OCI-M1 (cell line): Measurements from ENCODE around the gene EXPH5.

Experiments used
- DNase-seq: peaks from one replicate; lab custom pipeline; 2025; lab: John Stamatoyannopoulos, UW

EXPH5 gene

DNA sequence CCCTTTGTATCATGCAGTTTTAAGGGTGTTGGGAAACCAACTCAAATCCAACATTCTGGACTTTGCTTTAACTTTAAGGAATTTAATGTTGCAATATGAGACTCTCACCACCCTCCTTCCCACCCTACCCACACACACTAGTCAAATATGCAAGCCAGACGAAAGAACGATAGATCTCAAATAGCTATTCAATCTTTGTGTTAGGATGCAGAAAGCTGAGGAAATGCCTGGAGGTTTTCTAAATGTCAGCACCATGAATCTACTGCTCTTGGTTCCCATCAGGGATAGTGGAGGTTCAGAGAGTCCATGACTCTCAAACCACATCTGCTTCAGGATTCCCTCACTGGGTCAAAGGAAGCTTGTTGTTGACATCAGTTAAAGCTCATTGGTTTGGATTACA is 33.7 kb downstream of the EXPH5 start:
- no peak for DNase-seq

DNA sequence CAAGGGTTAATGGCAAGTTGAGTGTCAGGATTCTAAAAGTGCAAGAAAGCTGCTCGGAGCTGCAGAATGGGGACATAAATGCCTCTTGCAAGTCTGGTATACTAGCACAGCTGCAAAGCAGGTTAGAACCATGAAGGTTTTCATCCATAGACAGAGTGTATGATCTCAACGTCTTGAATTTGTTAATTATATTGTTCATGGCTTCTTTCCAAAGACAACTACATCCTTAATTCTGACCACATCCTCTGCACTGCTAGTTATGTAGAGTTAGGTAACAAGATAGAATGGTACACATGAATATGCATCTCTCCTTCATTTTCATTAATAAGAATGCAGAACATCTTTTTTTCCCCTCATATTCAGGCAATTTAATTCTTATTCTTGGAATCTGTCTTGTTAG is 34.2 kb downstream of the EXPH5 start:
- no peak for DNase-seq

DNA sequence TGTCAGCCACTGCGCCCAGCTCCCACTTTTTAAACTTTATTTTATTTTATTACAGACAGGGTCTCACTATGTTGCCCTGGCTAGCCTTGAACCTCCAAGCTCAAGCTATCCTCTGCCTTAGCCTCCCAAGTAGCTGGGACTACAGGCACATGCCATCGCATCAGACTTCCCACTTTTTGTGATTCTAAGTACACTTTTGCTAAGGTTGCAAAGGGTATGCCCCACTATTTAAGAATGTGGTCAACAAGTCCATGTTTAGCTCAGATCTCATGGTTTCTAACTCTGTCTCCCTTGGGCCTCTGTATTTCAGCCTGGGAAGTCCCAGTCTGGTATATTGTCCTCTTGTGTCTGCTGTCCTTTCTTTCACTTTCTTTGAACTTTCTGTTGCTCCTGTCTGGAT is 35.3 kb downstream of the EXPH5 start:
- DNase-seq: no peak

DNA sequence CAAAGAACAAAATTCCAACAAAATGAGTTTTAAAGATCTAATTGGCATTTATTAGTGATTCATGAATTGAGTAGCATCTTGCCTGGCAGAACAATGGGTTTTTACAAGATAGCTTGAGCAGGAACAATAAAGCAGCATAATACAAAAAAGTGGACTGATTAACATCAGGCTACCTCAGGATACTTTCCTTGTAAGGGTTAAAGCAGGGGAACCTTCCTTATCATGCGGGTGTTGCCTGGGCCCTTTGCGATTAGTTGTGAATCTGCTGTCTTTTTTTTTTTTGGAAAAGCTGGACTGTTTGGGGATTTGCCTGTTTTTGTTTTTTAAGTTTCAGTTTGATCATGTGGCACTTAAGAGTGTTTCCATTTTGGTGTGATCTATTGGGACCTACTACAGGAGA is 37.5 kb downstream of the EXPH5 start:
- no peak for DNase-seq

DNA sequence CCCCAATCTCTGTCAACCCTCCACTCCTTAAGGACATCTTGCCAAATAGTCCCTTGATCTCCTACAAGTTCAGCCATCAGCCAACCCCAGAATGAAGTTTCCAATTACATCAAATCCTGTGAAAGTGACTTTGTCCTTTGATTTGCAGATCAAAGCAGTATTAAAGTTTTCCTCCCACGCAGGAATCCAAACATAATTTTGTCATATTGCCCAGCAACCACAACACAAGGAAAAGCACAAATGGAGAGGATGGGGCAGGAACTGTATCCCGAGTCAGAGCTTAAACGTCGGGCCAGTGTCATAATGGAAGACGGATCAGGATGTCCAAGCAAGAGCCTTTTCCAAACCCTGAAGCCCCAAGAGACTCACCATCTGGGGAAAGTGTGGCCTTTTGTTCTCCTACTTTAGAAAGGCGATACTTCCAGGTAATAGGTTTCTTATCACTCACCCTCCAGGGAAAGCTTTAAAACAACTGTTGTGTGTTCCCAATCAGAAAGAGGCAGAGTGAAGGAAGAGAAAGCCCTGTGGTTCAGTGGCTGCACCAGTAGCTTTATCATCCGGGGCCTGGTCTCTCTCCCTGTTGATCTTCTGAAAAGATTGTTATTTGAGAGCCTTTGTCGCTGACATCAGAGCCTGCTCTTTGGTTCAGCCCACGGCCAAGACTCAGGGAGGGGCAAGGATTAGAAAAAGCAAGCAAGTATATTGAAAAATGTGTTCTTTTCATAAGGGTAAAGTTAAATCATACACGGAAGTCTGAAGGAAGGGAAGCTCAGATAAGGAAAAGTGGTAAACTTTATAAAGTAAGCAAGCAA is 41.7 kb downstream of the EXPH5 start:
- peak; percentile 77 for DNase-seq

DNA sequence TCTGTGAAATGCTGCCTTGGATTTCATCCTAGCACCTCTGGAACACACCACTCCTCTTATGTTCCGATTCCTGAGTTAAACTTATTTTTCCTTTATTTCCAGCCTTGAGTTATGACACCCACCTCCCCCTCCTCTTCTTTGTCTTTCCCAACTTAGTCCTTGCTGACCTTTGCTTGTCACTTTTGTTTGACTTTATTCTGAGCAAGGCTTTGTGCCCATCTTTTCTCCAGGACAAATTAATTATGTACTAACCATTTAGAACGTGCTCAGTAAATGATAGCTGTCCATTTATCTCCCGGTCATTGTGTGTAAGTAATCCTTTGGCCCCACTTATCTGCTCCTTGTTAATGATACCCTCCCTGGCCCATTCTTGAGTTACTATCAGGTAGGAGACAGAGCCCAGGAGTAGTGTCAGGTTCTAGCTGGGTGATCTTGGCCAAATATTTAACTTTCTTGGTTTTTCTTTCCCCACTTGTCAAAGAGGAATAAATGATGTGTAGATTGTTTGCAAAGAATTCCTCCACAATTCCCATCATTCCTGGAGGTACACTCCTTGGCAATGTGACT is 44.2 kb downstream of the EXPH5 start:
- no peak for DNase-seq

DNA sequence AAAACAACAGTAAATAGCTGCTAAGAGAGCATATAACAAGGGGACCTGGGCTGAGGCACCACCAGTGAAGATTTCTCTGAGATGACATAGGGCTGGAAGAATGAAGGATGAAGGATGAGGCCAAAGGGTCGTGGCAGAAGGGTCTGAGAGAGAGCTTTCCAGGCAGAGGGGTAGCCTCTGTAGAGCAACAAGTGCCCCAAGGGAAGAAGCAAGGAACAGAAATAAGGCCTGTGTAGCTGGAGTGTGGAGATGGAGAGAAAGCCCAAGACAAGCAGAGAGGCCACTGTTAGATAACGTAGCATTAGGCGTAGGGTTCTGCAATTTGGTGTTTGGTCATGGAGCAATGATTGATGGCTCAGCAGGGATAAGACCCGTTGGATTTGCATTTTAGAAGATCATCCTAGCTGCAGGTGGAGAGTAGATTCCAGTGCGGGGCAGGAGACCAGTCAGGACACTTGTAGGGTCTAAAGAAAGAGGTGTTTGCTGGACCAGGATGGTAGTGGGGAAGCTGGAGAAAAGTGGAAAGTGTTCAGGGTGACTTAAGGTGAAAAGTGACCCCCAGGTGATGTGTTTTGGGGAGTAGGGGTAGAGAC is 47.6 kb downstream of the EXPH5 start:
- DNase-seq: no peak

DNA sequence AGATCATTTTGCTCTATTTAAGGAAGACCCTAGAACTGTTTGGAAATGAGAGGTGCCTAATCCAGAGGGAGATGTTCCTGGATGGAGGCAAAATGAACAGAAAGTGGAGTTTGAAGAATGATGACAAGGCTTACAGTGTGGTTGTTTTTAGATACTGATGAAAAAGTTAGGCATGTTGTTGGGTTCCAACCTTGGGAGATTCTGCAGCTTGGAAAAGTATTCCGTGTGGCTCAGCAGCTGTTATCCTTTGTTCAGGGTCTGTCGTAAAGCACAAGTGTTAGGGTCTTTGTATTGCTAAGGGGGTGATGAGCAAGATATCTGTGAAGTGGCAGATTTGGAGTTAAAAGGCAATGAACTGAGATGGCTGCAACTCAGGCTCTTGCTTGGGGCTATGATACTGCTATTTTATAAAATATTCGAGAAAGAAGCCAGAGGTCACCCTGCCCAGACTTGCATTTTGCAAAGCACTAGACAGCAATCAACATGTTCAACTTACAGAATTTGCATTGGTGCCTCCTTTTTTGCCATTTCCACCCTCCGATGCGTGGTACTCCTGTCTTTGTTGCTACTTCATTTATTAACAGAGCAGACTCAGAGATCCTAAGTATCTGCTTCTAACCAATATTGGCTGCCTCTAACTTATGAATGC is 50.1 kb downstream of the EXPH5 start:
- DNase-seq: no peak

DNA sequence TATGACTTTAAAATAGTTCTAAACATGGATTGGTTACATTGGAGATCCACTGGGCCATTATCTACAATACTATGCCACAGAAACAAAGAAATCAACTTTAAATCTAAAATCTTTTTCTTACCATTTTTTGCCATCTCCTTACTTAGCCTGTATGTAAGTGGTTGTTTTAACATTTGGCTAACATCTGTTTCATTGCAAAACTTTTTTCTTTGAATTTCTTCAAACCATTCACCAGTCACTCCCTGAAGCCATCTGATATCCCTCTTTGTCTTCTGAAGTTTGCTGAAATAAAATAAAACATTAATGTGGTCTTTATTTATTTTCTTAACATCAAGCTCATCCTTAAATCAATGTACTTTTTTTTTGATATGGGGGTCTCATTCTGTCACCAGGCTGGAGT is 52.0 kb downstream of the EXPH5 start:
- DNase-seq: no peak

DNA sequence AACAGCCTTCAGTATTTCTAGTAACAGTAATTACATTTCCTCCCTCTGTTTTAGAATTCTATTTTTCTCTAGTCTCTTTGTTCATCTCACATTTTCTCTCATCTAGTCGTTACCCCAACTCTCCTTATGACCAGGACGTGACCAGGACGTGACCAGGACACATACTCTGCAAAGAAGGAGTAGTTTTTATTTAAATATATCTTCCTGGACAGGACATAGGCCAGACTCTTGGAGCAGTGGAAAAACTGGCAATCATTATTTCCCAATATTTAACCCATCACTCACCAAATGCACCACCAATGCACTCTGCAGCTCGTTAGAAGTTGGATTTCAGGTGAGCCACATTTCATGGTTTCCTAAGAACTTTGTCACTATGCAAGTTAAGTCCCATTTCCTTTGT is 55.1 kb downstream of the EXPH5 start:
- no peak for DNase-seq

DNA sequence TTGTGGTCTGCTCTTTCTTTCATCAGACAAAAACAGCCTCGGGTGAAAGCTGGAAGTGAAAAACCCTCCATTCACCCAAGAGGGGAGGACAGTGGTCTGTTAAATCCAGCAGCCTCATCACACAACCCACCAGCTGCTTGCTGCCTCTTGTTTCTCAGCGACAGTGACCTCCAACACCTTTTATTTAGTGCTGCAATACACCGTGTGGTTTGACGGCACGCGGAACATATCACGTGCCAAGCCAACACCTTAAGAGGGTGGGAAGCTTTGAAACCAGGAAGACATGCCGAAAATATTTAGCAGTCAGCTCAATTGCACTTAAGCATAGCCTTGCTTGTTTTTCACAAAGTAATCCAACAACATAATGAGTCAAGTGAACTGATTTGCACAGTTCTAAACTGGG is 55.5 kb downstream of the EXPH5 start:
- DNase-seq: no peak

DNA sequence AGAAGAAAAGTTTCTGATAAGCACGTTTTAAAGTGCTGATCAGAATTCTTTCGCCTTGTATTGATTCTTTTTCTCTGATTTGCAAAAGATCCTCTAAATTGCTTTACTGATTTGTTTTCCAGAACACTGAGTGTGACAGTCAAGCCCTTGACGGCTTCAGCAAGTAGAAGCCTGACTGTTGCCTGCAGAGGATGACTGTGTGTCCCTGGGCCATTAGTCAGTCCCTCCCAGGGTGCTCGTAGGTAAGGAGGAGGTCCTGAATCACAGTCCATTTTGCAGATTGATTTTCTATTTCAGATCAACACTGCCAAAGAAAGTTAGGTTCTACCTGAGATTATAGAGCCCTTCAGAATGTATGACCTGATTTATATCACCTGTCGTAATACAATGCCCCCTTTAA is 56.8 kb downstream of the EXPH5 start:
- no peak for DNase-seq

DNA sequence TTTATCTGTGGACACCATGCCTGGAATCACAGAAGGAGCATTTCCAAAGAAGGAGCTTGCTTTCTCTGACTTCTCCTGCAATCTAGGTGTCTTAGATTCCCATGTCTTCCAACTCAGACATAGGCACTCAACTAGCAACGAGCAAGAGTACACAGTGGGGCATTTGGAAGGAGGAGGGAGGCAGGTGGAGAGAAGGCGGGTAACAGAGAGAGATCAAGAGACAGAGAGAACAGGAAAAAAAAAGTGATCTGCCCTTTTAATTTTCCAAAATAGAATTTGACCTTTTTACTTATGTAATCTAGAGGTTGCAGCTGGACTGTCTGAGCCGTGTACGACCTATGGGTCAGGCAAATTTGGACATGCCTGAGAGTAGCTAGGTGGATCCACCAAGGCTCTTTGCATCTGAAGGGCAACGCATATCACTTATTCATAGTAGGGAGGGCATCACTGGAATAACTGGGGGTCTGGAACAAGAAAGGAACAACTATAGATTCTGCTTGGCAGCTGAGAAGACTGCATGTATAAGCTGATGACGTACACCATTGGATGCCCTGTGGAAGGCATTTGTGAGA is 58.1 kb downstream of the EXPH5 start:
- no peak for DNase-seq

DNA sequence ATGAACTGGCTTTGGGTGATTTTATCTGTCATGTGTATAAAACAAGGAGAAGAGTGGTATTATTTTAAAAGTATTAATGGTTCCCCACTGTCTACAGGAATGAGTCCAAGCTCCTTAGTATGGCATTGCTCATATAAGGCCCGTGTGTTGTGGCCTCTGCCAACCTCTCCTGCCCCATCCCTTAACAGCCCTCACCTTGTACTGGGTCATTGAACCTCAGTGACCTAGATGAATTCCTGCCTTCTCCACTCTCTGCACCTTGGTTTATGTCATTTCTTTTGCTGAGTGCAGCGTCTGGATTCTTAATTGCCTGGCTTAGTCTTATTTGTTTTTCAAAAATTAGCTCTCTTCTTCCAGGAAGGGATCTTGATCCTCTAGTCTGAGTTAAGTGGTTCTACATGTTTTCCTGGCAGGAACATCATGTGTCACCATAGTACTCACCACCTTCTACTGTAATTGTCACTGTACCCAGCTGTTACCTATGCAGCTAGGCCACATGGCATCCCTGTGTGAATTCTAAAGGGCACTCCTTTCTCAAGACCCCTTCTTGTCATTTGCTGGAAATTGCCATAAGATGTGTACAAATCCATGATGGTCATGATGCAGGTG is 59.2 kb downstream of the EXPH5 start:
- DNase-seq: no peak

DNA sequence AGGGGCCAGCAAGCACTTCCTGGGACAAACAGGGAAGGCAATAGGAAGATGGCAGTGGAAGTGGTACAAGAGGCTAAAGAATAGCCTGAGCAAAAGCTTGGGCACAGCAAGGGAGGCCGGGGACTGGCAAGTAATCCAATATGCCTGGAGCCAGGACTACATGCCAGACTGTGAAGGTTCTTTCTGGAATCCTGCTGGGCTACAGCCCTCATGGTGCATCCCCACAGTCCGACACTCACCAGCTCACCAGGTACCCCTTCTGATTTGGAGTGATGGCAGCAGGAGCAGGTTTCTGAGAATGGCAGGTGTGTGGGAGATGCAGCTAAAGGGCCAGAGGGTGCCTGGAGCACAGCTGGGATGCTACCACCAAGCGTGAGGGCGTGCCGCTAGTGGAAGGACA is 63.1 kb downstream of the EXPH5 start:
- DNase-seq: no peak

DNA sequence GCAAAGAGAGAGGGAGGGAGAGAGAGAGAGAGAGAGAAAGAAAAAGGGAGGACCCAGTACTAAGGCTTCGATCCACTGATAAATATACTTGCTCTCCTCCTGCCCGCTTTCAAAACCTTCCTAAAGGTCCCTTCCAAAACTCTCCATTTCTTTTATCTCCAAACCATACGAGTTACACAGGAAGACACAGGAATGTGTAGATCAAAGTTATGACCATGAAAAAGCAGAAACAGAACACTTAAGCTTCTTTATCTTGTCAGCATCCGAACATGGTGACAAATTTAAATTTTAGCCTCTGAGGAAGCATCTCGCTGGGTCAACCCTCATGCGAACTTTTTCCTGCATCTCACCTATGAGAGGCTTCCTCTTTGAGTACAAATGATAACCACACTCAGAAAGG is 66.2 kb downstream of the EXPH5 start:
- no peak for DNase-seq

DNA sequence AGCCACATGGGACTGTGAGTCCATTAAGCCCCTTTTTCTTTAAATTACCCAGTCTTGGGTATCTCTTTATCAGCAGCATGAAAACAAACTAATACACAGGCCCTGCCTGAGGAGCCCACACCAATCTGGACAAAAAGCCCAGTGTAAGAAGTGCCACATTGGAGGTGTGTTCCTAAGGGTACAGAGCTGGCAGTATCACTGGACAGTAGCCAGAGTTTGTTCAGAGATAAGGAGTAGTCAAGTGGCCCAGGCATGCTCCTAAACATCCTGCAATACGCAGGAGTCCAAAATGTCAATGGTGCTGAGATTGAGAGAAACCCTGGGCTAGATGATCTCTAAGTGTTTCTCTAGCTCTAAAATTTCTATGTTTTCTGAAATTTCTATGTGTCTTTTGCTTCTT is 68.4 kb downstream of the EXPH5 start:
- DNase-seq: no peak

DNA sequence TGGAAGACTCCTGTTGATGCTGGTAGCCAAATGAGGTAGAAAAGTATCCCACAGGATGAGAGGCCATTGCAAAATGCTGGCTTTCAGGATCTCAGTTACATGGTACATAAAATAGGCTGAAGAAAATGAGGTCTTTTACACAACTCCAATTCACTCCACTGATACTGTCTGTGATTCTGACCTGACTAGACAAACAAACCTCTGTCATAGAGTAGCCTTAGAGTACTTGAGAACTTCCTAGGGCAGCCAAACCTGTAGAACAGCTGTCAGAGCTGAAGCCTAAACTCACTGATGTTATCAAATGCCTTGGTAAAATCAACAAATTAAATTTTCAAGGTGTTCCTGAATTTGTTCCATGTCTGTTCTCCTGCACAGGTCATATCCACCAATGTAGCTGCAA is 69.1 kb downstream of the EXPH5 start:
- DNase-seq: no peak

DNA sequence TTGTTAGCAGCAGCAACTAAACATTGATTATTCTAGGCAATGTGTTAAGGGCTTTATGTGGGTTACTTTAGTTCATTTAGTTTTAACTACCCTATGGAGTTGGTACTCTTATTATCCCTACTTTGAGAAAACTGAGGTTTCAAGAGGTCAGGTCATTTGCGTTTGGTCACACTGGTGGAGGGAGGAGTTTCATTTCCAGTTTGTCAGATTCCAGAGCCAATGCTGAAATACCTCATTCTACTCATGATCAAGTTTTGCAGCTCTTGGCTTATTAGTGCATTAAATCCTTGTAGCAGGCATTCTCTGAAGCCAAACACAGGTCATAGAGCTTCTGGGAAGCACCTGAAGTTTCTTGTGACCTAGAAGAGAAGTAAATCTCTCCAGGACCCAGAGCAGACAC is 71.2 kb downstream of the EXPH5 start:
- DNase-seq: no peak

DNA sequence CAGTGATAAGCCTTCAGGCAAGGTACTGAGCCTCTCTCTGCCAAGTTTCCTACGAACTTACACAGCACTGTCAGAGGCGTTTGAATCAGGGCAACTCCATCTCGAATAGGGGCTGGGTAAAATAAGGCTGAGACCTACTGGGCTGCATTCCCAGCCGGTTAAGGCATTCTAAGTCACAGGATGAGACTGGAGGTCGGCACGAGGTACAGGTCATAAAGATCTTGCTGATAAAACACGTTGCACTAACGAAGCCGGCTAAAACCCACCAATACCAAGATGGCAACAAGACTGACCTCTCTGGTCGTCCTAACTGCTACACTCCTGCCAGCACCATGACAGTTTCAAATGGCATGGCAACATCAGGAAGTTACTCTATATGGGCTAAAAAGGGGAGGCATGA is 75.0 kb downstream of the EXPH5 start:
- no peak for DNase-seq

DNA sequence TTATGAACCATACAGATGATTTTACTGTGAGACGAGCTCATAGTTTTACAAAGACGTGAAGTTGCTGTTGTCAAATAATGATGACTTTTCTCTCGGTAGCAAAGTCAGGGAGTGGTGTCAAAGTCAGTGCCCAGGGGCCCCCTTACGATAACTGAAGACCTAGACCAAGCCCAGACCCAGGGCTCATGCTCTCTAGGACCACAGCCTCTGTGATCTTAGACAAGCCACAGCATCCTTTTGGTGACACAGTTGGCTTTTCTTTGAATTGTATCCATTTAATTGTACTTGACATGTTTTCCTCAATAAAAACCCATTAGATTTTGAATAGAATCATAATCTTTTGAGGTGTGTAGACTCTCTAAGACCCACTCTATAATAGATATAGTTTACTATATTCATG is 77.4 kb downstream of the EXPH5 start:
- no peak for DNase-seq

DNA sequence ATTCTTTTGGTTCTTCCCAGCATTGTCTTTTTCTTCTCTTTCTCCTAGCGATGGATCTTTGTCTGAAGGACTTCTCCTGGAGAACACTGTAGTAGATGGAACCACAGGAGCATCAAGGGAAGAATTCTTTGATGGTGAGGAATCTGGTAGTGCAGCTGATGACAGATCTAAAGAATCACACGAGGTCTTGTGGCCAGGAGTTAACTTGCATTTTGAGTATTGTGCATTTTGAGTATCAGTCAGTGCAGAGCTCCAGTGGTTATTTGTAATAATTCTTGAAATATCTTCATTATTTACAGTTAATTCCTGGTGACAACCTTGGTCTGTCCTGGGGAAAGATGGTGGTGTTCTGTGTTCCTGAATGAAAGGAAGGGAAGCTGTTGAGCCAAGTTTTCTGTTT is 80.9 kb downstream of the EXPH5 start:
- DNase-seq: no peak
